NB4 (cell line): Measurements from ENCODE around the gene TXNRD2.

Source experiments
- CTCF ChIP-seq: IDR thresholded peaks from one replicate; pipeline ENCODE4 v1.5.1; 2012; ENCODE audit warnings: low read depth, low read length
- MAX ChIP-seq: IDR thresholded peaks from 2 replicates; pipeline ENCODE4 v1.6.1; 2011; ENCODE audit warnings: low read depth, low read length
- POLR2A ChIP-seq: IDR thresholded peaks from 2 replicates; pipeline ENCODE4 v1.6.1; 2011; ENCODE audit warnings: mild to moderate bottlenecking; ENCODE audit not compliant: insufficient read length; ENCODE audit errors: extremely low read depth

- no peak for TF ChIP-seq CTCF
- peak; percentile 84 for TF ChIP-seq MAX
- TF ChIP-seq POLR2A, result peak; percentile 23
These were observed 1.7 kb upstream of the TXNRD2 start for GRCh38 chr22:19943082-19944026.
